ENCODE results near the gene PHACTR1.

PHACTR1 gene

DNA sequence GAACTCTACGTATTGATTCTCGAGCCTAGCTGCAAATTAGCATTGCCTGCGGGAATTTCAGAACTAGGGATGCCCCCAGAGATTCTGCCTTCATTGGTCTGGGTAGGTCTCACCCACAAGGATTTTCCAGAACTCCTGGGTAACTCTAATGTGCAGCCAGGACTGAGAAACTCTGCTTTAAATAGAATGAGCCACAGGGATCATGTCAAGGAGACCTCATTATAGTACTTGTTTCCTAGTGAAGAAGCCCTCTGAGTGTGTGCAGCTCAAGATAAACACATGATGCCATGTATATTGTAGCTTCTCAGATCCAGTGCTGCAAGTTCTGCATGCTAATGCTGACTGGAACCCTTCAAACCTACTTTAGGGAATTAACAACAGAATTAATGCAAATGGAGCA is 179.2 kb downstream of the PHACTR1 start:
- DNase-seq (ENCODE audit: low read depth in 1 of 2, low spot score in 1 of 2) = no peak
- Histone ChIP-seq H3K27ac (replicated peaks) (no peak overlapping the region), H3K27me3 (ENCODE audit: insufficient read depth, poor library complexity, severe bottlenecking) (no peaks in the 10 kb centered on the region), H3K4me3 (replicated peaks; ENCODE audit: insufficient read depth, low read length) (no peak overlapping the region)
- TF ChIP-seq GABPA (IDR thresholded peaks at IDR 0.05; ENCODE audit: low read depth) (no peak), POLR2AphosphoS5 (IDR thresholded peaks at IDR 0.05; ENCODE audit: low read depth) (no peak), SPI1 (IDR thresholded peaks at IDR 0.05; ENCODE audit: borderline replicate concordance, low read depth) (no peak)
- TF ChIP-seq, protein P1, sequence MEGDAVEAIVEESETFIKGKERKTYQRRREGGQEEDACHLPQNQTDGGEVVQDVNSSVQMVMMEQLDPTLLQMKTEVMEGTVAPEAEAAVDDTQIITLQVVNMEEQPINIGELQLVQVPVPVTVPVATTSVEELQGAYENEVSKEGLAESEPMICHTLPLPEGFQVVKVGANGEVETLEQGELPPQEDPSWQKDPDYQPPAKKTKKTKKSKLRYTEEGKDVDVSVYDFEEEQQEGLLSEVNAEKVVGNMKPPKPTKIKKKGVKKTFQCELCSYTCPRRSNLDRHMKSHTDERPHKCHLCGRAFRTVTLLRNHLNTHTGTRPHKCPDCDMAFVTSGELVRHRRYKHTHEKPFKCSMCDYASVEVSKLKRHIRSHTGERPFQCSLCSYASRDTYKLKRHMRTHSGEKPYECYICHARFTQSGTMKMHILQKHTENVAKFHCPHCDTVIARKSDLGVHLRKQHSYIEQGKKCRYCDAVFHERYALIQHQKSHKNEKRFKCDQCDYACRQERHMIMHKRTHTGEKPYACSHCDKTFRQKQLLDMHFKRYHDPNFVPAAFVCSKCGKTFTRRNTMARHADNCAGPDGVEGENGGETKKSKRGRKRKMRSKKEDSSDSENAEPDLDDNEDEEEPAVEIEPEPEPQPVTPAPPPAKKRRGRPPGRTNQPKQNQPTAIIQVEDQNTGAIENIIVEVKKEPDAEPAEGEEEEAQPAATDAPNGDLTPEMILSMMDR (IDR thresholded peaks at IDR 0.05; ENCODE audit: insufficient read depth, low read length) = no peak
- TF ChIP-seq, protein P2, sequence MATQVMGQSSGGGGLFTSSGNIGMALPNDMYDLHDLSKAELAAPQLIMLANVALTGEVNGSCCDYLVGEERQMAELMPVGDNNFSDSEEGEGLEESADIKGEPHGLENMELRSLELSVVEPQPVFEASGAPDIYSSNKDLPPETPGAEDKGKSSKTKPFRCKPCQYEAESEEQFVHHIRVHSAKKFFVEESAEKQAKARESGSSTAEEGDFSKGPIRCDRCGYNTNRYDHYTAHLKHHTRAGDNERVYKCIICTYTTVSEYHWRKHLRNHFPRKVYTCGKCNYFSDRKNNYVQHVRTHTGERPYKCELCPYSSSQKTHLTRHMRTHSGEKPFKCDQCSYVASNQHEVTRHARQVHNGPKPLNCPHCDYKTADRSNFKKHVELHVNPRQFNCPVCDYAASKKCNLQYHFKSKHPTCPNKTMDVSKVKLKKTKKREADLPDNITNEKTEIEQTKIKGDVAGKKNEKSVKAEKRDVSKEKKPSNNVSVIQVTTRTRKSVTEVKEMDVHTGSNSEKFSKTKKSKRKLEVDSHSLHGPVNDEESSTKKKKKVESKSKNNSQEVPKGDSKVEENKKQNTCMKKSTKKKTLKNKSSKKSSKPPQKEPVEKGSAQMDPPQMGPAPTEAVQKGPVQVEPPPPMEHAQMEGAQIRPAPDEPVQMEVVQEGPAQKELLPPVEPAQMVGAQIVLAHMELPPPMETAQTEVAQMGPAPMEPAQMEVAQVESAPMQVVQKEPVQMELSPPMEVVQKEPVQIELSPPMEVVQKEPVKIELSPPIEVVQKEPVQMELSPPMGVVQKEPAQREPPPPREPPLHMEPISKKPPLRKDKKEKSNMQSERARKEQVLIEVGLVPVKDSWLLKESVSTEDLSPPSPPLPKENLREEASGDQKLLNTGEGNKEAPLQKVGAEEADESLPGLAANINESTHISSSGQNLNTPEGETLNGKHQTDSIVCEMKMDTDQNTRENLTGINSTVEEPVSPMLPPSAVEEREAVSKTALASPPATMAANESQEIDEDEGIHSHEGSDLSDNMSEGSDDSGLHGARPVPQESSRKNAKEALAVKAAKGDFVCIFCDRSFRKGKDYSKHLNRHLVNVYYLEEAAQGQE (IDR thresholded peaks at IDR 0.05; ENCODE audit: insufficient replicate concordance, low read depth) = no peak

DNA sequence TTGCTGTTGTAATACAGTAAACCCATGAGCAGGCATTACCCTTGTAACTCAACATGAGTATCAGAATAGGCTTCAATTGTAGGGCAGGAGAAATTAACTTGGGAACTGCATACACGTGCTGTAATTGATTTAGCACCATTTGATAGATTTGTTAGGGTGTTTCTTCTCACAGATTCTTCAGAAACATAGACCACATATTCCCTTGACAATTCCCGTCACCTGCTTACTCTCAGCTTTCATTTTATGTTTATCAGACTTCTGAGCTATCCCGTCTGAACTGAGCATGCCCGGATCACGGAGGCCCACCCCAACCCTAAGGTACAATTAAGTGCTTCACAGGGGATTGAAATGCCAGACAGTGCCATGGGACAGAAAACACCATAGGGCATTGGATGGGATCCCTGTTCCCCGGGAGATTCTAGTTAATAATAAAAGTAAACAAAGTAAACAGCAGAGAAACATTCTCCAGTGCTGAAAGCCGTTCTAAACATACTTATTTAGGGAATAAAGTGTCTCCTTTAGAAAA is 179.7 kb downstream of the PHACTR1 start:
- H3K27ac ChIP-seq (replicated peaks) = no peak overlapping the region
- no peak for DNase-seq (ENCODE audit: low read depth in 1 of 2, low spot score in 1 of 2)
- TF ChIP-seq, protein P2 (IDR thresholded peaks at IDR 0.05; ENCODE audit: insufficient replicate concordance, low read depth) = no peak
- TF ChIP-seq POLR2AphosphoS5 (IDR thresholded peaks at IDR 0.05; ENCODE audit: low read depth) (no peak), SPI1 (IDR thresholded peaks at IDR 0.05; ENCODE audit: borderline replicate concordance, low read depth) (no peak)

GRCh38 chr6:12898603-12899002 is 182.0 kb downstream of the PHACTR1 start:
- TF ChIP-seq GABPA (IDR thresholded peaks at IDR 0.05; ENCODE audit: low read depth) = no peak
- no peak for TF ChIP-seq SPI1 (IDR thresholded peaks at IDR 0.05; ENCODE audit: borderline replicate concordance, low read depth)
- no peak for TF ChIP-seq POLR2AphosphoS5 (IDR thresholded peaks at IDR 0.05; ENCODE audit: low read depth)
- TF ChIP-seq, protein P2 (IDR thresholded peaks at IDR 0.05; ENCODE audit: insufficient replicate concordance, low read depth) = no peak
- TF ChIP-seq, protein P1 (IDR thresholded peaks at IDR 0.05; ENCODE audit: insufficient read depth, low read length) = no peak
- no peaks in the 10 kb centered on the region for H3K27me3 ChIP-seq (ENCODE audit: insufficient read depth, poor library complexity, severe bottlenecking)
- no peak for DNase-seq (ENCODE audit: low read depth in 1 of 2, low spot score in 1 of 2)

More for the DNA sequence above, 179.7 kb downstream of the PHACTR1 start:
- no peak overlapping the region for H3K4me3 ChIP-seq (replicated peaks; ENCODE audit: insufficient read depth, low read length)
- H3K27me3 ChIP-seq (ENCODE audit: insufficient read depth, poor library complexity, severe bottlenecking) = no peaks in the 10 kb centered on the region

More at GRCh38 chr6:12898603-12899002, 182.0 kb downstream of the PHACTR1 start:
- Histone ChIP-seq H3K27ac (replicated peaks) (no peak overlapping the region), H3K4me3 (replicated peaks; ENCODE audit: insufficient read depth, low read length) (no peak overlapping the region)
